Gastroesophageal sphincter (tissue), 3 donors: Measurements from ENCODE around the gene PGAM1.

Experiments
- CTCF ChIP-seq, 4 experiments: fragments of 200-600 bp in 2 of 4; fragments of 450-650 bp in 2 of 4; sonication (generic) in 1 of 4; IDR thresholded peaks; one replicate each; pipeline ENCODE4 v1.5.1; 2017 to 2019; ENCODE audit warnings: antibody characterized with exemption in 4 of 4, mild to moderate bottlenecking in 2 of 4, moderate library complexity in 2 of 4
- POLR2A ChIP-seq, 2 donors: fragments of 450-650 bp; IDR thresholded peaks; one replicate each; pipeline ENCODE4 v1.6.1; 2017; ENCODE audit warnings: antibody characterized with exemption in 2 of 2, mild to moderate bottlenecking in 2 of 2, moderate library complexity in 1 of 2
- POLR2AphosphoS5 ChIP-seq: sonication (generic); formaldehyde crosslinking; IDR thresholded peaks from one replicate; pipeline ENCODE4 v1.6.1; 2017; ENCODE audit warnings: antibody characterized with exemption

GRCh38 chr10:97444212-97444611 is 18.2 kb downstream of the PGAM1 start:
- TF ChIP-seq CTCF (IDR thresholded peaks at IDR 0.05) (no peak), POLR2A (IDR thresholded peaks at IDR 0.05) (no peak), POLR2AphosphoS5 (no peak)
